MCF 10A (cell line): ENCODE measurements around the gene RAB6B. TPM values are rescaled to one million over a fixed set of nuclear protein-coding genes. Genes with fewer than 3 reads are reported as not detected.

Experiments
- BruUV-seq: library from RNA; stranded (reverse); fragments of 400-500 nt; replicated peaks from 2 replicates; lab custom pipeline; 2021; lab: Mats Ljungman, UMichigan
- CTCF ChIA-PET: fragments of 300-600 bp; sonication (Branson Sonifier 250); formaldehyde crosslinking; extraction: SDS; loops from one replicate; lab custom pipeline; 2021; ENCODE audit warnings: antibody characterized with exemption, inconsistent platforms; lab: Yijun Ruan, JAX
- POLR2A ChIA-PET: fragments of 300-600, 350-650 bp; sonication (Branson Sonifier 250); formaldehyde crosslinking; extraction: SDS; loops from one replicate; lab custom pipeline; 2020; ENCODE audit warnings: antibody characterized with exemption, inconsistent platforms; lab: Yijun Ruan, JAX
- DNase-seq: peaks from one replicate; pipeline ENCODE4 v3.0.0-alpha.2; 2018; ENCODE audit not compliant: unreplicated experiment
- H3K27ac Mint-ChIP-seq: one replicate; pipeline ENCODE4 v1.8.0; 2022; ENCODE audit warnings: mild to moderate bottlenecking, low read depth, mixed read lengths; ENCODE audit not compliant: unreplicated experiment
- H3K27me3 Mint-ChIP-seq: one replicate; pipeline ENCODE4 v1.8.0; 2022; ENCODE audit warnings: mixed read lengths; ENCODE audit not compliant: insufficient read depth, unreplicated experiment
- H3K36me3 Mint-ChIP-seq: one replicate; pipeline ENCODE4 v1.8.0; 2022; ENCODE audit warnings: mild to moderate bottlenecking, moderate library complexity, mixed read lengths; ENCODE audit not compliant: insufficient read depth, unreplicated experiment
- H3K4me1 Mint-ChIP-seq: one replicate; pipeline ENCODE4 v1.8.0; 2022; ENCODE audit warnings: mixed read lengths; ENCODE audit not compliant: insufficient read depth, unreplicated experiment
- H3K4me3 Mint-ChIP-seq: one replicate; pipeline ENCODE4 v1.8.0; 2022; ENCODE audit warnings: mild to moderate bottlenecking, moderate library complexity, mixed read lengths; ENCODE audit not compliant: unreplicated experiment
- H3K9me3 Mint-ChIP-seq: one replicate; pipeline ENCODE4 v1.8.0; 2022; ENCODE audit warnings: mixed read lengths; ENCODE audit not compliant: unreplicated experiment
- intact Hi-C: fragments of 100-400 bp; cut with micrococcal nuclease; formaldehyde crosslinking; loops from 2 replicates; pipeline ENCODE4 v1.14.1; 2022
- total RNA-seq: library from RNA; stranded (reverse); gene quantifications from 2 replicates; pipeline ENCODE4 v1.2.3, GENCODE V29; 2022
- TF ChIP-seq, protein P1 (sequence below): fragments of 200-600 bp; IDR thresholded peaks from one replicate; pipeline ENCODE4 v1.8.0; 2022; ENCODE audit warnings: antibody characterized with exemption, mild to moderate bottlenecking; ENCODE audit not compliant: unreplicated experiment

Gene RAB6B
- total RNA-seq, 1 experiment from 2014 or later = 1.1 TPM

DNA sequence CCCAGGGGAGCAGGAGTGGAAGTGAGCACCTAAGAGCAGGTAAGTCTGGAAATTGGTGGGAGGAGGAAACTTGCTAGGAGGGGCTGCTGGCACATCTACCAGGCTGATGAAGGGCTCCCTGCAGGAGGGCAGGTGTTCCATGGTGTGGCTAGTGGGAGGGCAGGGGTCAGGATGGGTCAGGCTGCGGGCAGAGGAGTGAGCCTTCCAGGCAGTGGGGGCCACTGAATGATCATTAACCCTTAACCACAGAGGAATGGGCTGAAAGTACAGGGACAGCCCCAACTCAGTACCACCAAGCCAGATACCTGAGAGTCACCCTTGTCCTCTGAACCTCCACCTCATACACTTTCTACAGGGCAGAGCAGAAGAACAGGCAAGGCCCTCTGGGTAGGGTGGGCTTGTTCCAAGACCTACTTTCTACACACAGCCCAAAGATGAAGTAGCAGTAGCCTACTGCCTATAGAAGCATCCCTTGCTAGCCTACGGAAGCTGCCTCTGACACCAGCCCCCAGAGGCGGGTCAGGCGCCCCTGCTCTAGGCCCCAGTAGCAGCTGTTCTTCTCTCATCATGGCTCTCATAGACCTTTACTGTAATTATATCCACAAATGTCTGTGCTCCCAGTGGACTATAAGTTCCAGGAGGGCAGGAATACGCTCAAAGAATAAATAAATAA lies 4.6 kb downstream of the RAB6B start:
- no peak overlapping the region for H3K27ac Mint-ChIP-seq
- BruUV-seq = no TSS peak
- TF ChIP-seq, protein P1, sequence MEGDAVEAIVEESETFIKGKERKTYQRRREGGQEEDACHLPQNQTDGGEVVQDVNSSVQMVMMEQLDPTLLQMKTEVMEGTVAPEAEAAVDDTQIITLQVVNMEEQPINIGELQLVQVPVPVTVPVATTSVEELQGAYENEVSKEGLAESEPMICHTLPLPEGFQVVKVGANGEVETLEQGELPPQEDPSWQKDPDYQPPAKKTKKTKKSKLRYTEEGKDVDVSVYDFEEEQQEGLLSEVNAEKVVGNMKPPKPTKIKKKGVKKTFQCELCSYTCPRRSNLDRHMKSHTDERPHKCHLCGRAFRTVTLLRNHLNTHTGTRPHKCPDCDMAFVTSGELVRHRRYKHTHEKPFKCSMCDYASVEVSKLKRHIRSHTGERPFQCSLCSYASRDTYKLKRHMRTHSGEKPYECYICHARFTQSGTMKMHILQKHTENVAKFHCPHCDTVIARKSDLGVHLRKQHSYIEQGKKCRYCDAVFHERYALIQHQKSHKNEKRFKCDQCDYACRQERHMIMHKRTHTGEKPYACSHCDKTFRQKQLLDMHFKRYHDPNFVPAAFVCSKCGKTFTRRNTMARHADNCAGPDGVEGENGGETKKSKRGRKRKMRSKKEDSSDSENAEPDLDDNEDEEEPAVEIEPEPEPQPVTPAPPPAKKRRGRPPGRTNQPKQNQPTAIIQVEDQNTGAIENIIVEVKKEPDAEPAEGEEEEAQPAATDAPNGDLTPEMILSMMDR = no peak
- no peak for DNase-seq
- H3K27me3 Mint-ChIP-seq = peaks cover 9% of the 10 kb centered on the region
- no peaks in the 10 kb centered on the region for H3K4me1 Mint-ChIP-seq
- CTCF ChIA-PET = interaction anchor here (0.5 to 0.7 kb wide), 3 partner anchors 9 to 108 kb away, joined by 3 read pairs; no protein-coding TSS in a partner anchor
- POLR2A ChIA-PET = no interaction called here
- H3K4me3 Mint-ChIP-seq = no peak overlapping the region
- intact Hi-C loops = no loop called here
- no peaks in the 10 kb centered on the region for H3K9me3 Mint-ChIP-seq
- no peaks in the 10 kb centered on the region for H3K36me3 Mint-ChIP-seq

DNA sequence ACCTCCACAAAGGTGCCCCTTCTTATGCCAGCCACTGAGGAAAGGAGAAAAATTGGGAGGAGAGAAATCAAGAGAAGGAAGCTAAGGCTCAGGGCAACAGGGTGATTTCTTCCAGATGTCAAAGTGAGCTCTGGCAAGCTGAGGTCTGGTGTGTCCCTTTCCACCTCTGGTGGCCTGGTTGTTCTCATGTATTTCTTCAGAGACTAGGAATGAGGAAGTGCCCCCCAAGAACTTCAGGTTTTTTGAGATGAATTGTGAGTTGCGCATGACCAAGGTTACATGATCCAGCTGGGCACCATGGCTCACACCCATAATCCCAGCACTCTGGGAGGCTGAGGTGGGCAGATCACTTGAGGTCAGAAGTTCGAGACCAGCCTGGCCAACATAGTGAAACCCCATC lies 5.6 kb downstream of the RAB6B start:
- no peak overlapping the region for H3K4me3 Mint-ChIP-seq
- H3K9me3 Mint-ChIP-seq = no peaks in the 10 kb centered on the region
- H3K36me3 Mint-ChIP-seq = no peaks in the 10 kb centered on the region
- TF ChIP-seq, protein P1 = no peak
- POLR2A ChIA-PET = no interaction called here
- intact Hi-C loops = no loop called here
- H3K4me1 Mint-ChIP-seq = no peaks in the 10 kb centered on the region
- H3K27ac Mint-ChIP-seq = no peak overlapping the region
- no peak for DNase-seq
- BruUV-seq = no TSS peak
- H3K27me3 Mint-ChIP-seq = peaks cover 20% of the 10 kb centered on the region
- CTCF ChIA-PET = interaction anchor here (0.7 kb wide), 1 partner anchor 382 kb away, joined by 3 read pairs; no protein-coding TSS in a partner anchor

DNA sequence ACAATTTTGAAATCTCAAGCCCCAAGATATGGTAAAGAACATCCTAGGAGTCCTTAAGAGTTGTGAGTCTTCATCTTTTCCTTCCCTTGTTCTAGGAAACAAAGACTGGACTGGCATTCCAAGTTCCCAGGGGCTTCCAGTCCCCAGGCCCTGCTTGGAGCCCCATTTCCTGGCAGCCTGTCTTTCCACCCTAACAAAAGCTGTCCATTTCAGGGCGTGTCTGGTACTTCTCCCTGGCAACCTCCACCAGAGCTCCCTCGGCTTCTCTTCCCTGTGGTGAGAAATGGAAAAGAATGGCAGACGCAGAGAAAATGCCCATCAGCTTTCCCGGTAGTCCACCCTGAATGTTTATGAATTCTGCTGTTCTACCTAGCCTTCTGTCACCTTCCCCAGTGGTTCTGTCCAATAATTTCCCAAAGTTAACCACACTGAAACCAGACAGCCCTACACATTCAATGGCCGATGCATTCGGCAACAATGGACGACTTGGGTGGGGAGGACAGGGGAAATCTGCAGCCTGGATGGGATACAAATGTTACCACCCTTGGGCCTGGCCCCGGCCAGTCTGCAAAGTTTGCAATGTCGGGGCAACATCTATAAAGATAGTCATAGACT lies 6.8 kb downstream of the RAB6B start:
- POLR2A ChIA-PET = interaction anchor here (0.7 kb wide), 1 partner anchor 23 kb away, joined by 3 read pairs; no protein-coding TSS in a partner anchor
- intact Hi-C loops = no loop called here
- Mint-ChIP-seq H3K4me1 (no peaks in the 10 kb centered on the region), H3K4me3 (no peak overlapping the region), H3K27me3 (peaks cover 31% of the 10 kb centered on the region), H3K36me3 (no peaks in the 10 kb centered on the region), H3K27ac (no peak overlapping the region), H3K9me3 (no peaks in the 10 kb centered on the region)
- TF ChIP-seq, protein P1 = no peak
- BruUV-seq = no TSS peak
- CTCF ChIA-PET = no interaction called here
- DNase-seq = no peak

DNA sequence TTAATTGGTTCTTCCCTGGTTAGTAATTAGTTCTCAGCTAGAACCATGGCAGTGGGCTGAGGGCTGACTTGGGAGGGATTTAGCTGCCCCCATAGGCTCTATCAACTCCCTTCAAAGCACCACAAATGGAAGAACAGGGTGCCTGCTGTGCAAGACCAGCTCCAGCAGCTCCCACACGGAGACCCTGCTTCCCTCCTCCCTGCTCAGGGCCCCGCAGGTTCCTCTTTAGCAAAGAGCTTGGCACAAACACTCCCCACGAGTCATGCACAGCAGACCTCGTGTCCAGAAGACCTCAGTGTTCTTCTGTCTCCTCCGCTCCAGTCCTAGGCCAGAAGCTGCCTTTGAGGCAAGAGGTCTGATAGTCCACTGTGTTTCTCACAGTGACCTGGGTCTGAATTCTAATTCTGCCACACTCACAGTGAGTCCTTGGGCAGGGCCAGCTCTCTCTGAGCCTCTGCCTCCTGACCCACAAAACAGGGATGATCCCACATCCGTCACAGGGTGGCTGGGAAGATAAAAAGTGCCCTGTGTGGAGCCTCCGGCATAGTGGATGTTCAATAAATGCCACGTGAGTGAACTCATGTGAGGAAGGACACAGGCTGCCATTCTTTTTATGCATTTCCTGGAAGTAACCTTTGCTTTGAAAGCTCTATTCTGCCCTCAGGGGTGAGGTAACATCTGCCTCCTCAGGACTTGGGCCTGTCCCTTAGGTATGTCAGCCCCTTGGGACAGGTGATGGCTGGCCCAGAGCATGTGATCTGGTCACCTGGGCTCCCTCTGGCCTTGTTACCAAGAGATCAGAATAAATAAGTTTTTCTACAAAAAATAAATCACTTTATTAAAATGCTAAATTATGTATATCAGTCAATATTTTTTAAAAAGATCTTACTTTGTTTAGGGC lies 7.6 kb downstream of the RAB6B start:
- Mint-ChIP-seq H3K27me3 (peaks cover 38% of the 10 kb centered on the region), H3K36me3 (no peaks in the 10 kb centered on the region), H3K9me3 (no peaks in the 10 kb centered on the region), H3K4me1 (no peaks in the 10 kb centered on the region), H3K27ac (no peak overlapping the region), H3K4me3 (no peak overlapping the region)
- ChIA-PET CTCF (interaction anchor here (0.6 kb wide), 1 partner anchor 712 kb away, joined by 3 read pairs; no protein-coding TSS in a partner anchor), POLR2A (interaction anchor here (0.6 kb wide), 1 partner anchor 15 kb away, joined by 3 read pairs; no protein-coding TSS in a partner anchor)
- BruUV-seq = no TSS peak
- TF ChIP-seq, protein P1 = no peak
- no peak for DNase-seq
- intact Hi-C loops = no loop called here
